Heart right ventricle (tissue), 16 donors: ENCODE results near the gene SLC41A3. TPM values are rescaled to one million over a fixed set of nuclear protein-coding genes. Genes with fewer than 3 reads are reported as not detected.

Experiments used
- ATAC-seq, 8 donors: fragments of 200-7000 bp; cut with Tn5 transposase; one replicate each; pipeline ENCODE4 v1.9.1; 2020; ENCODE audit warnings: mild to moderate bottlenecking in 8 of 8, moderate library complexity in 8 of 8, moderate number of reproducible peaks in 1 of 8
- DNase-seq, 2 donors: peaks; one replicate each; pipeline ENCODE4 v3.0.0-alpha.2; 2020
- H3K27ac ChIP-seq, 10 donors: fragments of 200-600 bp; sonication (generic) in 2 of 10; one replicate each; pipeline versions ENCODE4 v1.5.0 to v1.8.0; 2020 to 2022; ENCODE audit warnings: mild to moderate bottlenecking in 3 of 10
- H3K27me3 ChIP-seq, 7 donors: fragments of 200-600 bp; one replicate each; pipeline ENCODE4 v1.8.0; 2021 to 2022; ENCODE audit warnings: mild to moderate bottlenecking in 2 of 7
- H3K36me3 ChIP-seq, 9 donors: fragments of 200-600 bp; sonication (generic) in 1 of 9; one replicate each; pipeline versions ENCODE4 v1.5.0 to v1.8.0; 2020 to 2022; ENCODE audit warnings: mild to moderate bottlenecking in 2 of 9
- H3K4me1 ChIP-seq, 9 donors: fragments of 200-600 bp; sonication (generic) in 1 of 9; one replicate each; pipeline versions ENCODE4 v1.5.0 to v1.8.0; 2020 to 2022; ENCODE audit warnings: mild to moderate bottlenecking in 4 of 9
- H3K4me3 ChIP-seq, 10 donors: fragments of 200-600 bp; sonication (generic) in 2 of 10; one replicate each; pipeline versions ENCODE4 v1.5.0 to v1.8.0; 2020 to 2022; ENCODE audit warnings: mild to moderate bottlenecking in 7 of 10, moderate library complexity in 2 of 10
- H3K9me3 ChIP-seq, 11 donors: fragments of 200-600 bp in 10 of 11; sonication (generic) in 2 of 11; one replicate each; pipeline versions ENCODE4 v1.5.0 to v1.8.0; 2013 to 2022; ENCODE audit warnings: mild to moderate bottlenecking in 2 of 11, control low read depth in 1 of 11, moderate library complexity in 1 of 11
- WGBS, 2 donors: extraction: QIAGEN DNeasy Blood & Tissue Kit; methylation state at CpG; one replicate each; pipeline ENCODE4 v1.1.7; 2013; ENCODE audit warnings: inconsistent platforms in 1 of 2; 5-methylcytosine and 5-hydroxymethylcytosine counted together
- intact Hi-C, 10 donors: fragments of 100-400 bp; cut with DNase I; formaldehyde crosslinking; loops; one replicate each; pipeline versions ENCODE4 v1.11.1 to v1.14.2; 2022
- polyA plus RNA-seq, 2 donors: library from polyadenylated mRNA; stranded (reverse); fragments of 200-250 nt; gene quantifications; one replicate each; pipeline ENCODE4 v1.2.3, GENCODE V29; 2013
- total RNA-seq, 10 donors: library from RNA; stranded (reverse); fragmentation: NEBNext Ultra II Directional in 3 of 10; extraction: Animal tissue kit (Norgen Biotek cat#: 25700) in 3 of 10; gene quantifications; one replicate each; pipeline versions ENCODE4 v1.2.1 to v1.2.4, GENCODE V29; 2021 to 2023
- TF ChIP-seq, protein P1 (sequence below), 9 donors: fragments of 200-600 bp; sonication (generic) in 2 of 9; IDR thresholded peaks; one replicate each; pipeline versions ENCODE4 v1.5.0 to v1.8.0; 2021 to 2022; ENCODE audit warnings: antibody characterized with exemption in 9 of 9, mild to moderate bottlenecking in 5 of 9, moderate library complexity in 1 of 9
- donor health status: Arrhythmogenic right ventricular cardiomyopathy.
- donor health status: ischemic (EF 13 %, LVEDD 7.1; RV severe dilation, severe dysfunction).
- donor health status: healthy with polysubstance abuse.
- donor health status: DM: no; HTN: yes; CAD: no.
- donor health status: DM: no; HTN: no; CAD: no.
- donor health status: ischemic (EF 25% LVEDD 6.9; RV normal size, moderate dysfunction).
- donor health status: ischemic (EF 25% LVEDD 5.7; RV mildly dilated, moderate dysfunction).
- donor health status: healthy.
- donor health status: DM: yes; HTN: yes; CAD: no.
- donor health status: Ischemic cardiomyopathy.
- donor health status: ischemic (EF 35%, LVEDD 5.7; RV mildly dilated, moderate dysfunction).
- donor health status: nonischemic (EF 11% LVEDD 7.7; RV severe dilation, severe dysfunction).
- donor health status: DM: yes; HTN: yes; CAD: no.
- donor health status: PGD.
- donor health status: ischemic (EF 29% LVEDD 5.4; RV normal size, mild dysfunction).
- donor health status: nonischemic (EF 23%, LVEDD 6.1; RV moderate dilation, normal function).

SLC41A3 gene
- total and polyA plus RNA-seq, 12 donors: 28.6 to 49.5 (median 40.1) TPM

DNA sequence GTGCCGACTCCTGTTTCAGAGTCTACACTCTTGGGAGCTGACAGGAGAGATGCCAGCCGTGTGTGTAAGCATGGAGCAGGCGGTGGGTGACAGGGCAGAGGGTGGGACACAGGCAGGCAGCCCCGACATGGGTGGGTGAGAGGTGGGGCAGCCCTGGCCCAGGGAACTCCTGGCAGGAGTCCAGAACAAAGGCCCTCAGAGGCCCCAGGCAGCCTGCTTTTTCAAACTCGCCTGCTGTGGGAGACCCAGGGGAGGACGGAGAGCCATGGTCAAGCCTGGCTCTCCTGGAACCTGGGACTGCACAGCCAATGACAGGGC is 29.3 kb upstream of the SLC41A3 start:
- intact Hi-C loops: no loop called here
- 77 to 78% methylated on average over 6 of the region's 6 CpGs for WGBS, 2 donors
- no peaks in the 10 kb centered on the region for H3K27me3 ChIP-seq
- peaks cover 0 to 11% (median 0%) of the 10 kb centered on the region in 9 donors for H3K36me3 ChIP-seq
- no peaks in the 10 kb centered on the region for H3K9me3 ChIP-seq
- H3K27ac ChIP-seq: no peak overlapping the region
- no peaks in the 10 kb centered on the region for H3K4me1 ChIP-seq
- TF ChIP-seq, protein P1, sequence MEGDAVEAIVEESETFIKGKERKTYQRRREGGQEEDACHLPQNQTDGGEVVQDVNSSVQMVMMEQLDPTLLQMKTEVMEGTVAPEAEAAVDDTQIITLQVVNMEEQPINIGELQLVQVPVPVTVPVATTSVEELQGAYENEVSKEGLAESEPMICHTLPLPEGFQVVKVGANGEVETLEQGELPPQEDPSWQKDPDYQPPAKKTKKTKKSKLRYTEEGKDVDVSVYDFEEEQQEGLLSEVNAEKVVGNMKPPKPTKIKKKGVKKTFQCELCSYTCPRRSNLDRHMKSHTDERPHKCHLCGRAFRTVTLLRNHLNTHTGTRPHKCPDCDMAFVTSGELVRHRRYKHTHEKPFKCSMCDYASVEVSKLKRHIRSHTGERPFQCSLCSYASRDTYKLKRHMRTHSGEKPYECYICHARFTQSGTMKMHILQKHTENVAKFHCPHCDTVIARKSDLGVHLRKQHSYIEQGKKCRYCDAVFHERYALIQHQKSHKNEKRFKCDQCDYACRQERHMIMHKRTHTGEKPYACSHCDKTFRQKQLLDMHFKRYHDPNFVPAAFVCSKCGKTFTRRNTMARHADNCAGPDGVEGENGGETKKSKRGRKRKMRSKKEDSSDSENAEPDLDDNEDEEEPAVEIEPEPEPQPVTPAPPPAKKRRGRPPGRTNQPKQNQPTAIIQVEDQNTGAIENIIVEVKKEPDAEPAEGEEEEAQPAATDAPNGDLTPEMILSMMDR (IDR thresholded peaks at IDR 0.05): no peak
- H3K4me3 ChIP-seq: no peak overlapping the region
- ATAC-seq: no peak
- DNase-seq: no peak

DNA sequence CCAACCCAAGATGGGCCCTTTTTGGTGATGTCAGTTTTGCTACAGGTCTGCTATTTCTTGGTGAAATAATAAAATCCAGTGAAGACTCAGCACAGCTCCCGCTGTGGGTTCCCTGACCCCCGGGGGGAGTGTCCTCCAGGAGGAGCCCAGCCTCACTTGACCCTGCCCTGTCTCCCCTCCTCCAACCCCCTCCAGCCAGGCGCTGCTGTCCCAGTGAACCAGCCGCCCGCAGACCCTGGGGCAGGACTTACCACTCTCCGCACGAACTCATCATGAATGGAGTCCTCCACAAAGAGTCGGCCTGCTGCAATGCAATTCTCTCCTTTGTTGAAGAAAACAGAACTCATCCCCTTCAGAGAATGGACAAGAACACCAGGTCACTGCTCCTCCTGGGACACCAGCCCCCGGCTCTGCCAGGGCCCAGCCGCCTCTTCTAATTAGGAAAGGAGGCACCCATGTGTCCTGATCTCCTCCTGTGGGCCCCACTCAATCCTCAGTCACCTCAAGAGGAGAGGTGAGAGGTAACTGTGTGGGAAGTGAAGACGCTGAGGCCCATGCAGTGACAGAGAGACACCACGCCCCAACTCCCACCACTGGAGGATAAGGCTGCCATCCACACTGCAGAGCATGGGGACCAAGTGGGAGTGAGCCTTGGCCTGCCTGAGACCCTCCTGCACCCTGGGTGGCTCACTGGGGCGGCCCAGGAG is 28.8 kb upstream of the SLC41A3 start:
- DNase-seq (no peak), ATAC-seq (peak in 1 of 8 donors; percentile 5)
- WGBS, 2 donors: 92 to 93% methylated on average over 13 of the region's 13 CpGs
- H3K4me1 ChIP-seq: no peaks in the 10 kb centered on the region
- TF ChIP-seq, protein P1 (IDR thresholded peaks at IDR 0.05): no peak
- H3K36me3 ChIP-seq: peaks cover 0 to 7% (median 0%) of the 10 kb centered on the region in 9 donors
- no peaks in the 10 kb centered on the region for H3K27me3 ChIP-seq
- intact Hi-C loops: no loop called here
- H3K27ac ChIP-seq: no peak overlapping the region
- H3K4me3 ChIP-seq: no peak overlapping the region
- no peaks in the 10 kb centered on the region for H3K9me3 ChIP-seq

DNA sequence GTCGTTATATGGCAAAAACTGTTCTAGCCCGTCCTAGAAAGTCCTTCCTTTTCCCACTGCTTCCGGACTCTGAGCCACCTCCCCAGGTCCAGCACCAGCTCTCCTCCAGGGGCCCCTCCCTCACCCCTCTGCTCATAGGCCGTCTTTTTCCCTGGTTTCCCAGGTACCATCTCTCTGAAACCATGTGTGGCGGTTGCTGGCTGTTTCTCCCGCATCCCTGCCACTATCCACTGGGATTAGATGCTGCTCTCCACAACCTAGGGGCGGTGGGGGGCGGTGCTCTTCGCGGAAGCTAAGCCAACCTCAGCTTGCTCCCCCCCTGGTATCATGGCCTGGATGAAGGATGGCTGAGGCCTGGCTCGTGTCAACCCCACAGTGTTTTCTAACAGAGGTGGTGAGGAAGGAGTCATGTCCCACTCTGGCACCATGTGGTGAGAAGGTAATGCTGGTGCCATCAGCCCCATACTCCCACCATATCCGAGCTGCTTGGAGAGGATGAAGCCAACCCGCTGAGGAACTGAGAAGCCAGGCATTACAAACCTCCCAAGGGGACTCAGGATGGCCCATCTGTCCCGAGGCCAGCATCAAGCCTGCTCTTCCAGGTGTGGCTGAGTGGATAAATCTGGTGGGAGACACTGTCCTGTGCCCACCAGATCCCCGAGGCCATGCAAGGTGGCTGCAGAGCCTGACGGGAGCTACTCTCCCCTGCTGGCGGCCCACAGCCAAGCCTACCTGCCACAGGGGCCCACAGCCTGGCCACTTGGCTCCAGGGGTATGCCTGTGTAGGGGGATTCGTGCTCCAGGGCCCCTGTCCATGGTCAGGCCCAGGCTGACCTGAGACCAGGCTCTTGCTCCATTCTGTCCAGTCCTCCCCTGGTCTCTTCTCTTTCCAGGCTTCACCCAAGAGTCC is 27.9 kb upstream of the SLC41A3 start:
- ATAC-seq (no peak), DNase-seq (no peak)

DNA sequence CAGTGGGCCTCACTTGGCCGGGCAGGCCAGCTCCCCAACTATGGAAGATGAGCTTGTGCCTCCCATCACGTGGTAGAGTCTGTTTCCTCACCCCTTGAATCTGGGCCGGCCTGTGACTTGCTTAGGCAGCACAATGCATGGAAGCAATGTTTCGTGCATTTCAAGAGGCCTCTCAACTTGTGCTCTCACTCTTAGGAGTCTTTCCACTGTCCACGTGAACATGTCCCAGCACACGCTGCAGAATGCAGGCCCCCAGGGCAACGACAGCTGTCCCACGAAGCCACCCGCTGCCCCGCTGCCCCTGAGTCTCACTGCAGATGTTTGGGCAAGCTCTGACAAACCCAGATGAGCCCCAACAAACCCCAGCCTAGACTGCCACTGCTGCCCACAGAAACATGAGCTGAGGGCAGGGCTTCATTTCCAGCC is 27.2 kb upstream of the SLC41A3 start:
- intact Hi-C loops: no loop called here
- H3K36me3 ChIP-seq: peaks cover 0 to 11% (median 0%) of the 10 kb centered on the region in 9 donors
- no peaks in the 10 kb centered on the region for H3K4me1 ChIP-seq
- H3K27ac ChIP-seq: no peak overlapping the region
- 90 to 92% methylated on average over 10 of the region's 10 CpGs for WGBS, 2 donors
- H3K4me3 ChIP-seq: no peak overlapping the region
- DNase-seq (no peak), ATAC-seq (no peak)
- H3K9me3 ChIP-seq: no peaks in the 10 kb centered on the region
- TF ChIP-seq, protein P1 (IDR thresholded peaks at IDR 0.05): no peak
- H3K27me3 ChIP-seq: no peaks in the 10 kb centered on the region

More for the DNA sequence above, 27.9 kb upstream of the SLC41A3 start:
- no peaks in the 10 kb centered on the region for H3K27me3 ChIP-seq
- H3K36me3 ChIP-seq: peaks cover 0 to 10% (median 0%) of the 10 kb centered on the region in 9 donors
- H3K4me1 ChIP-seq: no peaks in the 10 kb centered on the region
- H3K27ac ChIP-seq: no peak overlapping the region
- 89 to 90% methylated on average over 18 of the region's 18 CpGs for WGBS, 2 donors
- TF ChIP-seq, protein P1 (IDR thresholded peaks at IDR 0.05): no peak
- intact Hi-C loops: no loop called here
- no peak overlapping the region for H3K4me3 ChIP-seq
- H3K9me3 ChIP-seq: no peaks in the 10 kb centered on the region
